ENCODE data around the gene BICDL1.

DNA sequence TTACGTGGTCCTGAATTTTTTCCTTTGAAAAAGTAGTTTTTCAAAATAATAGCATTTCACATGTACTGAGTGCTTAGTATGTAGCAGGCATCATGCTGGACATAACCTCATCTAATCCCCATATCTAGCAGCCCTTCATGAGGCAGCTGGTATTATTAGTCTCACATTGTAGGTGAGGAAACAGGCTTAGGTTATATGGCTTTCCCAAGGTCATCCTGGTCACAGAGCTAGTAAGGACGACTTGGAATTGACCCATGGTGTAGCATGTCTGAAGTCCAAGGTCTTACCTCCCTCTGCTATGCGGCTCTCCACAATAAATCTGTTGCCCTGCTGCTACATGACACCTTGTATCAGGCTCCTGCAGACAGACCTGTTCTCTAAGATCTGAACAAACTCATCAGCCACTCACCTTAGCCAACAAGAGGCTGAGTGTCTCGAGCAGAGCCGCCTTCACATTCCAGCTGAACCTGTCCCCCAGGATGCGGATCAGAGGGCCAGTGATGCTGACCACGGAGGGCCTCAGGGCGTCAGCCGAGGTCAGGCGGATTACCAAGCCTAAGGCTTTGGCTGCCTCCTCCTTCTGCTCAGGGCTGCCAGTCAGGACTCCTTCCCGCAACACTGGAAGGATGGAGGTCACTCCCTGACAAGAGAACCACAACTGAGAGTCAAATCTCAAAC is 147.2 kb downstream of the BICDL1 start:
- TF ChIP-seq POLR2A (IDR thresholded peaks at IDR 0.05): no peak
- TF ChIP-seq, protein P1, sequence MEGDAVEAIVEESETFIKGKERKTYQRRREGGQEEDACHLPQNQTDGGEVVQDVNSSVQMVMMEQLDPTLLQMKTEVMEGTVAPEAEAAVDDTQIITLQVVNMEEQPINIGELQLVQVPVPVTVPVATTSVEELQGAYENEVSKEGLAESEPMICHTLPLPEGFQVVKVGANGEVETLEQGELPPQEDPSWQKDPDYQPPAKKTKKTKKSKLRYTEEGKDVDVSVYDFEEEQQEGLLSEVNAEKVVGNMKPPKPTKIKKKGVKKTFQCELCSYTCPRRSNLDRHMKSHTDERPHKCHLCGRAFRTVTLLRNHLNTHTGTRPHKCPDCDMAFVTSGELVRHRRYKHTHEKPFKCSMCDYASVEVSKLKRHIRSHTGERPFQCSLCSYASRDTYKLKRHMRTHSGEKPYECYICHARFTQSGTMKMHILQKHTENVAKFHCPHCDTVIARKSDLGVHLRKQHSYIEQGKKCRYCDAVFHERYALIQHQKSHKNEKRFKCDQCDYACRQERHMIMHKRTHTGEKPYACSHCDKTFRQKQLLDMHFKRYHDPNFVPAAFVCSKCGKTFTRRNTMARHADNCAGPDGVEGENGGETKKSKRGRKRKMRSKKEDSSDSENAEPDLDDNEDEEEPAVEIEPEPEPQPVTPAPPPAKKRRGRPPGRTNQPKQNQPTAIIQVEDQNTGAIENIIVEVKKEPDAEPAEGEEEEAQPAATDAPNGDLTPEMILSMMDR (IDR thresholded peaks at IDR 0.05): no peak
- TF ChIP-seq POLR2AphosphoS5 (IDR thresholded peaks at IDR 0.05): no peak
- TF ChIP-seq EP300 (IDR thresholded peaks at IDR 0.05): no peak

Measured in suprapubic skin (tissue), 4 donors.